ENCODE measurements around the gene MLPH. TPM values are rescaled to one million over a fixed set of nuclear protein-coding genes. Genes with fewer than 3 reads are reported as not detected.

MLPH gene
- total RNA-seq, 4 donors from 2014 or later: 13.3 to 37.9 (median 19.9) TPM

DNA sequence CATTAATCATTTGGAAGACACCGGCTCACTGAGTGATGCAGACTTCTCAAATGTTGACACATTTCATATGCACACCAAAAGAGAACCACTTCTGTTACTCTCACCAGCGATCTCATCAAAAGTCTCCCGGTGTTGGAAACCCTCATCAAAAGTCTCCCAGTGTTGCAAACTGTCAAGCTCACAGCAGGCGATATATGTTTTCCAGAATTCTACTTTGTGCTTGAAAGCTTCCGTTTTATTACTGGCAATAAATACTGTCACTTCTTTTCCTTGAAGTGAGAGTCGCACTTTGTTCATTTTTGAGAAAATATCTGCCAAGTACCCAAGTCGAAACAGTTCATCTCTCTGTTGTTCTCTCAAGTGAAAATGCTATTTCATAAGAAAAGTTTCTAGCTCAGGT lies 20.5 kb downstream of the MLPH start:
- DNase-seq (ENCODE audit: low spot score in 2 of 2): no peak
- no peak overlapping the region for H3K4me3 ChIP-seq (ENCODE audit: low read depth, poor library complexity, severe bottlenecking)
- TF ChIP-seq, protein P1, sequence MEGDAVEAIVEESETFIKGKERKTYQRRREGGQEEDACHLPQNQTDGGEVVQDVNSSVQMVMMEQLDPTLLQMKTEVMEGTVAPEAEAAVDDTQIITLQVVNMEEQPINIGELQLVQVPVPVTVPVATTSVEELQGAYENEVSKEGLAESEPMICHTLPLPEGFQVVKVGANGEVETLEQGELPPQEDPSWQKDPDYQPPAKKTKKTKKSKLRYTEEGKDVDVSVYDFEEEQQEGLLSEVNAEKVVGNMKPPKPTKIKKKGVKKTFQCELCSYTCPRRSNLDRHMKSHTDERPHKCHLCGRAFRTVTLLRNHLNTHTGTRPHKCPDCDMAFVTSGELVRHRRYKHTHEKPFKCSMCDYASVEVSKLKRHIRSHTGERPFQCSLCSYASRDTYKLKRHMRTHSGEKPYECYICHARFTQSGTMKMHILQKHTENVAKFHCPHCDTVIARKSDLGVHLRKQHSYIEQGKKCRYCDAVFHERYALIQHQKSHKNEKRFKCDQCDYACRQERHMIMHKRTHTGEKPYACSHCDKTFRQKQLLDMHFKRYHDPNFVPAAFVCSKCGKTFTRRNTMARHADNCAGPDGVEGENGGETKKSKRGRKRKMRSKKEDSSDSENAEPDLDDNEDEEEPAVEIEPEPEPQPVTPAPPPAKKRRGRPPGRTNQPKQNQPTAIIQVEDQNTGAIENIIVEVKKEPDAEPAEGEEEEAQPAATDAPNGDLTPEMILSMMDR (IDR thresholded peaks at IDR 0.05): no peak
- TF ChIP-seq POLR2A (IDR thresholded peaks at IDR 0.05): no peak
- intact Hi-C loops (cut with DNase I; ENCODE audit: low total_unique reads): no loop called here
- 49 to 61% methylated on average over 7 of the region's 7 CpGs for WGBS, 2 donors

DNA sequence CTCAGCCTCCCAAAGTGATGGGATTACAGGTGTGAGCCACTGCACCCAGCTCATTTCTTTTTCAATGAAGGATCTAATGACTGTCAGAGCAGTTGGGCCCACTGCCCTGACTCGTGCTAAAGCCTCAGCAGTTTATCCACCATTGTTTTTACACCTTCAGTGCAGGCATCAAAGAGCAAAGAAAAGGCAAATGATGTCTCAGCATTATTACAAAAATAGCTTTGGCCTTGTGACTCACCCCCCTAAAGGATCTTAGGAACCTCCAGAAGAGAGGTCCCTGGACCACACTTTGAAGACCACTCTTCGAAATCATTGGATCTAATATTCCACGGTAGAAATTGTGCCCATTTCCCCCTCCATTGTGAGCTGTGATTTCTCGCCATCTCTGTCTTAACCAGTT lies 21.3 kb downstream of the MLPH start:
- DNase-seq (ENCODE audit: low spot score in 2 of 2): no peak
- intact Hi-C loops (cut with DNase I; ENCODE audit: low total_unique reads): no loop called here
- no peak overlapping the region for H3K4me3 ChIP-seq (ENCODE audit: low read depth, poor library complexity, severe bottlenecking)
- WGBS, 2 donors: 86 to 93% methylated on average over 4 of the region's 4 CpGs
- TF ChIP-seq POLR2A (IDR thresholded peaks at IDR 0.05): no peak
- TF ChIP-seq, protein P1 (IDR thresholded peaks at IDR 0.05): no peak

DNA sequence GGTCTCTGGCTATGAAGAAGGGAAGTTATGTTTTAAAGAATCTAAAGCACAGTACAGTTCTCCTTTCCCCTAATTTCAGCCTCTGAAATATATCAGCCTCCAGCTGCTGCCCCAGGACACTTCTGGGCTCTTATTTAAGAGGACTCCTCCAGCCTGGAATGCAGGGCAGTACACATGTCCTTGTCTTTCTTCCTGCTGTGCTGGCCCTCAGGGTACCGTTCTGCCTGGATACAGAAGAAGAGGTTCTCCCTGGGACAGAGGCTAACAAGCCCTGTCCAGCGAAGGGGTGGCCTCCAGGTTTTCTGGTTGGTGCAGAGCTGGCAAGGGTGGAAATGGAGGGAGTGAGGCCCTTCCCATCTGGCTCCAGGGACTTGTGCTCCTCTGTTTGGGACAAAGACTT lies 22.1 kb downstream of the MLPH start:
- DNase-seq (ENCODE audit: low spot score in 2 of 2): no peak
- TF ChIP-seq, protein P1 (IDR thresholded peaks at IDR 0.05): no peak
- no peak for TF ChIP-seq POLR2A (IDR thresholded peaks at IDR 0.05)
- intact Hi-C loops (cut with DNase I; ENCODE audit: low total_unique reads): no loop called here
- no peak overlapping the region for H3K4me3 ChIP-seq (ENCODE audit: low read depth, poor library complexity, severe bottlenecking)
- WGBS, 2 donors: 87 to 96% methylated on average over 2 of the region's 2 CpGs

DNA sequence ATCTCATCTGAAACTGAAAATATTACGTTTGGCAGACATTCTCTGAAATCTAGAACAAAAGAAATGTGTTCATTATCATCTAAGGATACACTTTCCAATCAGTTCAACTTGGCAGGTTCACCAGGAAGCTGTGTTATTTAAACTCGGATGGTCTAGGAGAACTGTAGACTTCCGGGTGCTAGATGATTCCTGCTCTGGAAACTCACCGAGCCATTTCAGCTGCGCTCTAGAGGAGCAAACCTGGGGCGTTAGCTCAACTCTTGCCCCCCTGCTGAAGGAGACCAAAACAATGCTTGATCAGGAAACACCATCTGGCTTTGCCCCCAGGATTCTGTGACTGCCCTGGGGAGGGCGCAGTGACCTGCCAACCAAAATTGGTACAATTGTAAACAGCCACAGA lies 22.9 kb downstream of the MLPH start:
- DNase-seq (ENCODE audit: low spot score in 2 of 2): no peak
- no peak overlapping the region for H3K4me3 ChIP-seq (ENCODE audit: low read depth, poor library complexity, severe bottlenecking)
- intact Hi-C loops (cut with DNase I; ENCODE audit: low total_unique reads): loop anchor here (5.0 to 10.0 kb wide), 2 partner anchors 62 to 235 kb away; no protein-coding TSS in a partner anchor
- TF ChIP-seq, protein P1 (IDR thresholded peaks at IDR 0.05): no peak
- no peak for TF ChIP-seq POLR2A (IDR thresholded peaks at IDR 0.05)
- WGBS, 2 donors: 77 to 80% methylated on average over 7 of the region's 7 CpGs

DNA sequence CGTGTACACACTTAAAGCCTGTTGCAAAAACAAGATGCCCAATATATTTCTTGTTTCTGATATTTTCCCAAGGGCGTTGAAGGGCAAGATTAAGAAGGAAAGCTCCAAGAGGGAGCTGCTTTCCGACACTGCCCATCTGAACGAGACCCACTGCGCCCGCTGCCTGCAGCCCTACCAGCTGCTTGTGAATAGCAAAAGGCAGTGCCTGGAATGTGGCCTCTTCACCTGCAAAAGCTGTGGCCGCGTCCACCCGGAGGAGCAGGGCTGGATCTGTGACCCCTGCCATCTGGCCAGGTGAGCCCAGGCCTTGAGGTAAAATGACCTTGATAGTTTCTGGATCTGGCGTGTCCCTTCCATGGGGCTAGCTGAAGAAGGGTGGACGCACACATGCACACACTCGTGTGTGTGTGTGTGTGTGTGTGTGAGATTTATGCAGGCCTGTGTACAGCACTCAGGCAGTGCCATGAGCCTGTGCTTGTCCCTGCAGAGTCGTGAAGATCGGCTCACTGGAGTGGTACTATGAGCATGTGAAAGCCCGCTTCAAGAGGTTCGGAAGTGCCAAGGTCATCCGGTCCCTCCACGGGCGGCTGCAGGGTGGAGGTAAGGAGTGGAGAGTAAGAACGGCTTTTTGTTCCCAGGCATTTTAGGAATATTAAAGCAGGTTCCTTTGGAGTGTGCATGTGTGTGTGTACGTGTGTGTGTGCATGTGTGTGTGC lies 23.6 kb downstream of the MLPH start:
- TF ChIP-seq POLR2A (IDR thresholded peaks at IDR 0.05): no peak
- TF ChIP-seq, protein P1 (IDR thresholded peaks at IDR 0.05): no peak
- intact Hi-C loops (cut with DNase I; ENCODE audit: low total_unique reads): loop anchor here (5.0 to 10.0 kb wide), 2 partner anchors 62 to 234 kb away; no protein-coding TSS in a partner anchor
- no peak for DNase-seq (ENCODE audit: low spot score in 2 of 2)
- 89 to 90% methylated on average over 21 of the region's 21 CpGs for WGBS, 2 donors
- H3K4me3 ChIP-seq (ENCODE audit: low read depth, poor library complexity, severe bottlenecking): no peak overlapping the region

All from lower leg skin (tissue), 4 donors.